Stomach (tissue), 4 donors: ENCODE data around the gene PCDH9.
"Not testable (repeated sequence)": the region's sequence is repeated elsewhere in the genome, so short reads cannot be mapped to it uniquely, and the experiment has no call there.

Experiments
- EP300 ChIP-seq: sonication (generic); formaldehyde crosslinking; IDR thresholded peaks from one replicate; pipeline ENCODE4 v1.6.1; 2017; ENCODE audit warnings: antibody characterized with exemption
- POLR2A ChIP-seq, 4 donors: fragments of 450-650 bp; IDR thresholded peaks; one replicate each; pipeline ENCODE4 v1.6.1; 2016; ENCODE audit warnings: antibody characterized with exemption in 4 of 4, control low read depth in 2 of 4, mild to moderate bottlenecking in 1 of 4, moderate library complexity in 1 of 4
- POLR2AphosphoS5 ChIP-seq, 3 donors: sonication (generic); formaldehyde crosslinking; IDR thresholded peaks; one replicate each; pipeline ENCODE4 v1.6.1; 2016; ENCODE audit warnings: antibody characterized with exemption in 3 of 3
- TF ChIP-seq, protein P1 (sequence below), 7 experiments: fragments of 450-650 bp in 4 of 7; fragments of 200-600 bp in 3 of 7; sonication (generic) in 3 of 7; IDR thresholded peaks; one replicate each; pipeline ENCODE4 v1.5.1; 2016 to 2019; ENCODE audit warnings: antibody characterized with exemption in 7 of 7, control low read depth in 2 of 7, mild to moderate bottlenecking in 1 of 7

DNA sequence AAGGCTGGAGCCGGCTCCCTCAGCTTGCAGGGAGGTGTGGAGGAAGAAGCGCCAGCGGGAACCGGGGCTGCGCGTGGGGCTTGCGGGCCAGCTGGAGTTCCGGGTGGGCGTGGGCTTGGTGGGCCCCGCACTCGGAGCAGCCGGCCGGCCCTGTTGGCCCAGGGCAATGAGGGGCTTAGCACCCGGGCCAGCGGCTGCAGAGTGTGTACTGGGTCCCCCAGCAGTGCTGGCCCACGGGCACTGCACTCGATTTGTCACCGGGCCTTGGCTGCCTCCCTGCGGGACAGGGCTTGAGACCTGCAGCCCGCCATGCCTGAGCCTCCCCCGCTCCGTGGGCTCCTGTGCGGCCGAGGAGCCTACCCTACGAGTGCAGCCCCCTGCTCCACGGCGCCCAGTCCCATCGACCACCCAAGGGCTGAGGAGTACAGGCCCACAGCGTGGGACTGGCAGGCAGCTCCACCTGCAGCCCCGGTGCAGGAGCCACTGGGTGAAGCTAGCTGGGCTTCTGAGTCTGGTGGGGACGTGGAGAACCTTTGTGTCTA, 608.2 kb downstream of the PCDH9 start:
- not testable (repeated sequence) for TF ChIP-seq EP300; POLR2AphosphoS5 (IDR thresholded peaks at IDR 0.05); POLR2A (IDR thresholded peaks at IDR 0.05)
- TF ChIP-seq, protein P1, sequence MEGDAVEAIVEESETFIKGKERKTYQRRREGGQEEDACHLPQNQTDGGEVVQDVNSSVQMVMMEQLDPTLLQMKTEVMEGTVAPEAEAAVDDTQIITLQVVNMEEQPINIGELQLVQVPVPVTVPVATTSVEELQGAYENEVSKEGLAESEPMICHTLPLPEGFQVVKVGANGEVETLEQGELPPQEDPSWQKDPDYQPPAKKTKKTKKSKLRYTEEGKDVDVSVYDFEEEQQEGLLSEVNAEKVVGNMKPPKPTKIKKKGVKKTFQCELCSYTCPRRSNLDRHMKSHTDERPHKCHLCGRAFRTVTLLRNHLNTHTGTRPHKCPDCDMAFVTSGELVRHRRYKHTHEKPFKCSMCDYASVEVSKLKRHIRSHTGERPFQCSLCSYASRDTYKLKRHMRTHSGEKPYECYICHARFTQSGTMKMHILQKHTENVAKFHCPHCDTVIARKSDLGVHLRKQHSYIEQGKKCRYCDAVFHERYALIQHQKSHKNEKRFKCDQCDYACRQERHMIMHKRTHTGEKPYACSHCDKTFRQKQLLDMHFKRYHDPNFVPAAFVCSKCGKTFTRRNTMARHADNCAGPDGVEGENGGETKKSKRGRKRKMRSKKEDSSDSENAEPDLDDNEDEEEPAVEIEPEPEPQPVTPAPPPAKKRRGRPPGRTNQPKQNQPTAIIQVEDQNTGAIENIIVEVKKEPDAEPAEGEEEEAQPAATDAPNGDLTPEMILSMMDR (IDR thresholded peaks at IDR 0.05), result not testable (repeated sequence)
